CD14-positive monocyte (primary cell): ENCODE data around the gene IFNA1. TPM values are rescaled to one million over a fixed set of nuclear protein-coding genes. Genes with fewer than 3 reads are reported as not detected.
"Not testable (repeated sequence)": the region's sequence is repeated elsewhere in the genome, so short reads cannot be mapped to it uniquely, and the experiment has no call there.

Experiments
- DNase-seq, 3 donors: peaks; one replicate each; pipeline ENCODE4 v3.0.0-alpha.2; 2011 to 2022
- H2AFZ ChIP-seq: 2 replicates; pipeline ENCODE4 v1.6.0; 2012; ENCODE audit warnings: mild to moderate bottlenecking, low read depth, low read length, inconsistent platforms; ENCODE audit not compliant: insufficient read depth, poor library complexity, severe bottlenecking
- H3K27ac ChIP-seq, 2 donors: 1 replicate in 1 of 2; 2 replicates in 1 of 2; pipeline ENCODE4 v1.5.1; 2012 to 2013; ENCODE audit warnings: low read length in 2 of 2, control low read depth in 1 of 2, inconsistent platforms in 1 of 2, low read depth in 1 of 2, mild to moderate bottlenecking in 1 of 2
- H3K27me3 ChIP-seq, 2 donors: one replicate each; pipeline versions ENCODE4 v1.6.0 to v1.6.1; 2011 to 2013; ENCODE audit warnings: low read length in 2 of 2; ENCODE audit not compliant: control insufficient read depth in 2 of 2, insufficient read depth in 2 of 2
- H3K36me3 ChIP-seq, 2 donors: replicated peaks in 1 of 2; 1 replicate in 1 of 2; 2 replicates in 1 of 2; pipeline versions ENCODE4 v1.5.1 to v1.6.1; 2012 to 2013; ENCODE audit warnings: low read length in 2 of 2, control low read depth in 1 of 2, inconsistent platforms in 1 of 2, mild to moderate bottlenecking in 1 of 2; ENCODE audit not compliant: insufficient read depth in 2 of 2, control insufficient read depth in 1 of 2
- H3K4me1 ChIP-seq, 2 donors: 1 replicate in 1 of 2; 2 replicates in 1 of 2; pipeline versions ENCODE4 v1.5.1 to v1.6.1; 2012 to 2013; ENCODE audit warnings: low read length in 2 of 2, control low read depth in 1 of 2, inconsistent platforms in 1 of 2, mild to moderate bottlenecking in 1 of 2, moderate library complexity in 1 of 2; ENCODE audit not compliant: insufficient read depth in 2 of 2, control insufficient read depth in 1 of 2
- H3K4me2 ChIP-seq: replicated peaks from 2 replicates; pipeline ENCODE3; 2012; ENCODE audit warnings: low read length, moderate library complexity, mild to moderate bottlenecking; ENCODE audit not compliant: poor library complexity, severe bottlenecking; ENCODE audit errors: extremely low read depth
- H3K4me3 ChIP-seq, 3 experiments: fragments of 200-600 bp in 1 of 3; sonication (generic) in 1 of 3; replicated peaks in 1 of 3; 1 replicate in 2 of 3; 2 replicates in 1 of 3; pipeline ENCODE4 v1.5.1; 2011 to 2013; ENCODE audit warnings: low read length in 3 of 3, mild to moderate bottlenecking in 3 of 3, control low read depth in 2 of 3, low read depth in 2 of 3, inconsistent platforms in 1 of 3, moderate library complexity in 1 of 3
- H3K79me2 ChIP-seq: 2 replicates; pipeline ENCODE4 v1.6.0; 2012; ENCODE audit warnings: mild to moderate bottlenecking, control low read depth, inconsistent platforms, low read length, moderate library complexity; ENCODE audit not compliant: insufficient read depth
- H3K9ac ChIP-seq: 2 replicates; pipeline ENCODE4 v1.6.0; 2017; ENCODE audit warnings: low read length, mild to moderate bottlenecking; ENCODE audit not compliant: insufficient read depth, poor library complexity, severe bottlenecking
- H3K9me3 ChIP-seq, 2 donors: replicated peaks in 1 of 2; 1 replicate in 1 of 2; 2 replicates in 1 of 2; pipeline versions ENCODE4 v1.5.1 to v1.6.1; 2012 to 2013; ENCODE audit warnings: low read length in 2 of 2, control low read depth in 1 of 2; ENCODE audit not compliant: control insufficient read depth in 1 of 2, insufficient read depth in 1 of 2
- H4K20me1 ChIP-seq: 2 replicates; pipeline ENCODE4 v1.6.0; 2012; ENCODE audit warnings: mild to moderate bottlenecking, low read length, control low read depth, moderate library complexity; ENCODE audit not compliant: insufficient read depth
- H3K27ac Mint-ChIP-seq, 7 donors: one replicate each; pipeline ENCODE4 v1.8.0; 2020; ENCODE audit warnings: mild to moderate bottlenecking in 7 of 7, mixed read lengths in 7 of 7, moderate library complexity in 6 of 7, inconsistent platforms in 2 of 7
- H3K27me3 Mint-ChIP-seq, 3 donors: one replicate each; pipeline ENCODE4 v1.8.0; 2021 to 2022; ENCODE audit warnings: low read depth in 3 of 3, mild to moderate bottlenecking in 3 of 3, mixed read lengths in 3 of 3, moderate library complexity in 3 of 3, inconsistent platforms in 1 of 3
- H3K36me3 Mint-ChIP-seq, 2 donors: one replicate each; pipeline ENCODE4 v1.8.0; 2020; ENCODE audit warnings: mixed read lengths in 2 of 2, inconsistent platforms in 1 of 2, mild to moderate bottlenecking in 1 of 2
- H3K4me1 Mint-ChIP-seq: one replicate; pipeline ENCODE4 v1.8.0; 2020; ENCODE audit warnings: mild to moderate bottlenecking, mixed read lengths
- H3K4me3 Mint-ChIP-seq, 2 donors: one replicate each; pipeline ENCODE4 v1.8.0; 2020; ENCODE audit warnings: mild to moderate bottlenecking in 2 of 2, mixed read lengths in 2 of 2, moderate library complexity in 1 of 2
- H3K9me3 Mint-ChIP-seq, 7 donors: one replicate each; pipeline ENCODE4 v1.8.0; 2020 to 2022; ENCODE audit warnings: mixed read lengths in 7 of 7, mild to moderate bottlenecking in 6 of 7, moderate library complexity in 6 of 7, inconsistent platforms in 2 of 7
- WGBS: methylation state at CpG from one replicate; pipeline ENCODE4 v1.1.5; 2013; ENCODE audit warnings: missing lambda C conversion rate; ENCODE audit not compliant: insufficient coverage; 5-methylcytosine and 5-hydroxymethylcytosine counted together
- intact Hi-C, 2 donors: fragments of 100-400 bp; cut with micrococcal nuclease; formaldehyde crosslinking; loops; one replicate each; pipeline versions ENCODE4 v1.15.0 to v1.15.1; 2023
- polyA plus RNA-seq, 3 donors: library from polyadenylated mRNA; depleted of rRNA in 1 of 3; unstranded in 2 of 3; stranded (reverse) in 1 of 3; fragments of 300-500 nt in 2 of 3; fragments of >200 nt in 1 of 3; fragmentation: Illumina TruSeq in 2 of 3; gene quantifications; 1 replicate in 2 of 3; 2 replicates in 1 of 3; pipeline ENCODE4 v1.2.3, GENCODE V29; 2012 to 2021
- TF ChIP-seq, protein P1 (sequence below): fragments of 200-600 bp; IDR thresholded peaks from one replicate; pipeline ENCODE4 v1.8.0; 2022; ENCODE audit warnings: antibody characterized with exemption, mild to moderate bottlenecking

The IFNA1 gene
- polyA plus RNA-seq, 3 donors, result not detected

DNA sequence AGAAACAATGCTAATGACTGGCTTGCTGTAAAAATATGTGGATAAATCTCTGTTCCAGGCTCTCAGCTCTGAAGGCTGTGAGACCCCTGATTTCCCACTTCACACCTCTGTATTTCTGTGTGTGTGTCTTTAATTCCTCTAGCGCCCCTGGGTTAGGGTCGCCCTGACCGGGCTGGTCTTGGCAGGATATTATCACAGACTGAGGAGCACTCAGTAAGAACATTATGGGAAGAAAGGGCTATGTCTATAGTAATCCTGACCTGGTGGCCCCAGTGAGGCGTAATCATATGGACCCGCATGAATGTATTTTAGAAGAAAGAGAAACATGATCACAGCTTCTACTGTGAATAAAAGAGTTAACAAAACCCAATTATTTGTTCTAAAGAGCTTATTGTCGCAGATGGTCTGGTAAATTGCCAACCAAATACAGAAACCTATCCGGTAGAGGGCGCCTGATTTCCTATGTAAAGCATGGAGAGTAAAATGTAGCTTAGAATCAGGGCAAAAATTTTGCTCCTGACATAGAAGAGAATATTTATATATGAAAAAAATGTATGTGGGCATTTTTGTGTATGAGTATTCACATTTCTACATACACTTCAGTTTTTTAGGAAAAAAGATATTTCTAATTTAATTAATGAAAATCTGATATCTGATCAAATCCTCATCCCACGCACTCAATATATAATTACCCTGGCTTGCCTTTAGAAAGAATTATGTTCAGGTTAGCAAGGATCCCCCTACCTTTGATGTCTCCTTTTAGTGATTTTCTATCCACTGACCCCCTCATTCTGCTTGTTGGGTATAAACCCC, 5.8 kb upstream of the IFNA1 start:
- Histone ChIP-seq H3K4me1 (peaks cover 5 to 13% of the 10 kb centered on the region in 2 donors), H3K27ac (no peak overlapping the region), H3K79me2 (no peaks in the 10 kb centered on the region), H3K4me3 (no peak overlapping the region), H3K27me3 (peaks cover 11 to 20% of the 10 kb centered on the region in 2 donors), H4K20me1 (no peaks in the 10 kb centered on the region), H2AFZ (no peak overlapping the region), H3K4me2 (no peak overlapping the region), H3K9me3 (no peaks in the 10 kb centered on the region), H3K36me3 (no peaks in the 10 kb centered on the region), H3K9ac (no peak overlapping the region)
- no CpG with 5 or more reads among the region's 9 CpGs for WGBS
- peaks cover 13 to 22% (median 14%) of the 10 kb centered on the region in 3 donors for H3K27me3 Mint-ChIP-seq
- no peak overlapping the region for H3K4me3 Mint-ChIP-seq
- TF ChIP-seq, protein P1, sequence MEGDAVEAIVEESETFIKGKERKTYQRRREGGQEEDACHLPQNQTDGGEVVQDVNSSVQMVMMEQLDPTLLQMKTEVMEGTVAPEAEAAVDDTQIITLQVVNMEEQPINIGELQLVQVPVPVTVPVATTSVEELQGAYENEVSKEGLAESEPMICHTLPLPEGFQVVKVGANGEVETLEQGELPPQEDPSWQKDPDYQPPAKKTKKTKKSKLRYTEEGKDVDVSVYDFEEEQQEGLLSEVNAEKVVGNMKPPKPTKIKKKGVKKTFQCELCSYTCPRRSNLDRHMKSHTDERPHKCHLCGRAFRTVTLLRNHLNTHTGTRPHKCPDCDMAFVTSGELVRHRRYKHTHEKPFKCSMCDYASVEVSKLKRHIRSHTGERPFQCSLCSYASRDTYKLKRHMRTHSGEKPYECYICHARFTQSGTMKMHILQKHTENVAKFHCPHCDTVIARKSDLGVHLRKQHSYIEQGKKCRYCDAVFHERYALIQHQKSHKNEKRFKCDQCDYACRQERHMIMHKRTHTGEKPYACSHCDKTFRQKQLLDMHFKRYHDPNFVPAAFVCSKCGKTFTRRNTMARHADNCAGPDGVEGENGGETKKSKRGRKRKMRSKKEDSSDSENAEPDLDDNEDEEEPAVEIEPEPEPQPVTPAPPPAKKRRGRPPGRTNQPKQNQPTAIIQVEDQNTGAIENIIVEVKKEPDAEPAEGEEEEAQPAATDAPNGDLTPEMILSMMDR, result peak; percentile 69
- H3K9me3 Mint-ChIP-seq, result peaks cover 0 to 1% (median 0%) of the 10 kb centered on the region in 7 donors
- intact Hi-C loops, result no loop called here
- no peaks in the 10 kb centered on the region for H3K36me3 Mint-ChIP-seq
- H3K27ac Mint-ChIP-seq, result no peak overlapping the region
- H3K4me1 Mint-ChIP-seq, result peaks cover 14% of the 10 kb centered on the region
- peak; percentile 21 to 50 (median 46) for DNase-seq

DNA sequence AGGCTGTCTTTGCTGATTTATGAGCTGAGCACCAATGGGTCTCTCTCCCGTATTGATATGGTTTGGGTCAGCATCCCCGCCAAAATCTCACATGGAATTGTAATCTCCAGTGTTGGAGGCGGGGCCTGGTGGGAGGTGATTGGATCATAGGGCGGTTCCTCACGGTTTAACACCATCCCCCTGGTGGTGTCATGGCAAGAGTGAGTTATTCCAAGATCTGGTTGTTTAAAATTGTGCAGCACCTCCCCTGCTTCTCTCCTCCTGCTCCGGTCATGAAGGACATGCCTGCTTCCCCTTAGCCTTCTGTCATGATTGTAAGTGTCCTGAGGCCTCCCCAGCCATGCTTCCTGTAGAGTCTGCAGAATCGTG, 5.2 kb upstream of the IFNA1 start:
- H3K4me1 Mint-ChIP-seq, H3K36me3 Mint-ChIP-seq, DNase-seq, H2AFZ ChIP-seq, H3K27ac ChIP-seq, H3K9me3 Mint-ChIP-seq, H3K27ac Mint-ChIP-seq, H3K4me3 ChIP-seq, H3K9ac ChIP-seq, H3K36me3 ChIP-seq, intact Hi-C loops, H3K79me2 ChIP-seq, H3K4me2 ChIP-seq, H3K4me1 ChIP-seq, H4K20me1 ChIP-seq, H3K9me3 ChIP-seq: not testable (repeated sequence)
- H3K27me3 ChIP-seq, result peaks cover 11 to 20% of the 10 kb centered on the region in 2 donors
- no CpG with 5 or more reads among the region's 7 CpGs for WGBS
- Mint-ChIP-seq H3K27me3 (peaks cover 13 to 22% (median 14%) of the 10 kb centered on the region in 3 donors), H3K4me3 (peak overlapping the region in 1 of 2 donors; percentile 48)
